Spinal cord (tissue), 10 donors: ENCODE data around the gene DPP7. TPM values are rescaled to one million over a fixed set of nuclear protein-coding genes. Genes with fewer than 3 reads are reported as not detected.

Experiments
- DNase-seq, 6 donors: peaks; one replicate each; pipeline versions ENCODE4 v3.0.0 to v3.0.0-alpha.2; 2013 to 2015; ENCODE audit warnings: low spot score in 6 of 6, low read depth in 4 of 6
- H3K27ac ChIP-seq: one replicate; pipeline ENCODE4 v1.5.1; 2013; ENCODE audit warnings: low read depth, low read length, control low read depth
- H3K27me3 ChIP-seq: one replicate; pipeline ENCODE4 v1.6.1; 2013; ENCODE audit warnings: low read length; ENCODE audit not compliant: control insufficient read depth, insufficient read depth
- H3K36me3 ChIP-seq: one replicate; pipeline ENCODE4 v1.6.1; 2013; ENCODE audit warnings: low read length; ENCODE audit not compliant: control insufficient read depth, insufficient read depth
- H3K4me1 ChIP-seq: one replicate; pipeline ENCODE4 v1.6.1; 2013; ENCODE audit warnings: low read length; ENCODE audit not compliant: control insufficient read depth, insufficient read depth
- H3K4me3 ChIP-seq: one replicate; pipeline ENCODE4 v1.5.1; 2013; ENCODE audit warnings: low read depth, low read length, control low read depth
- H3K9me3 ChIP-seq: one replicate; pipeline ENCODE4 v1.6.1; 2013; ENCODE audit warnings: low read length; ENCODE audit not compliant: control insufficient read depth, insufficient read depth
- WGBS: methylation state at CpG from one replicate; pipeline ENCODE4 v1.1.5; 2013; ENCODE audit warnings: missing lambda C conversion rate; ENCODE audit not compliant: insufficient coverage; 5-methylcytosine and 5-hydroxymethylcytosine counted together
- polyA plus RNA-seq, 2 donors: library from polyadenylated mRNA; unstranded; fragments of 120-200 nt; gene quantifications; one replicate each; pipeline ENCODE4 v1.2.1, GENCODE V29; 2013; ENCODE audit not compliant: insufficient read length in 2 of 2
- total RNA-seq, 2 donors: library from RNA; depleted of rRNA in 1 of 2; stranded (reverse); fragments of 120-200 nt in 1 of 2; fragments of >200 nt in 1 of 2; gene quantifications; one replicate each; pipeline versions ENCODE4 v1.2.3 to v1.2.4, GENCODE V29; 2013 to 2014
- donor health status: healthy.

The DPP7 gene
- total and polyA plus RNA-seq, 4 donors: 29.8 to 144 (median 114) TPM

DNA sequence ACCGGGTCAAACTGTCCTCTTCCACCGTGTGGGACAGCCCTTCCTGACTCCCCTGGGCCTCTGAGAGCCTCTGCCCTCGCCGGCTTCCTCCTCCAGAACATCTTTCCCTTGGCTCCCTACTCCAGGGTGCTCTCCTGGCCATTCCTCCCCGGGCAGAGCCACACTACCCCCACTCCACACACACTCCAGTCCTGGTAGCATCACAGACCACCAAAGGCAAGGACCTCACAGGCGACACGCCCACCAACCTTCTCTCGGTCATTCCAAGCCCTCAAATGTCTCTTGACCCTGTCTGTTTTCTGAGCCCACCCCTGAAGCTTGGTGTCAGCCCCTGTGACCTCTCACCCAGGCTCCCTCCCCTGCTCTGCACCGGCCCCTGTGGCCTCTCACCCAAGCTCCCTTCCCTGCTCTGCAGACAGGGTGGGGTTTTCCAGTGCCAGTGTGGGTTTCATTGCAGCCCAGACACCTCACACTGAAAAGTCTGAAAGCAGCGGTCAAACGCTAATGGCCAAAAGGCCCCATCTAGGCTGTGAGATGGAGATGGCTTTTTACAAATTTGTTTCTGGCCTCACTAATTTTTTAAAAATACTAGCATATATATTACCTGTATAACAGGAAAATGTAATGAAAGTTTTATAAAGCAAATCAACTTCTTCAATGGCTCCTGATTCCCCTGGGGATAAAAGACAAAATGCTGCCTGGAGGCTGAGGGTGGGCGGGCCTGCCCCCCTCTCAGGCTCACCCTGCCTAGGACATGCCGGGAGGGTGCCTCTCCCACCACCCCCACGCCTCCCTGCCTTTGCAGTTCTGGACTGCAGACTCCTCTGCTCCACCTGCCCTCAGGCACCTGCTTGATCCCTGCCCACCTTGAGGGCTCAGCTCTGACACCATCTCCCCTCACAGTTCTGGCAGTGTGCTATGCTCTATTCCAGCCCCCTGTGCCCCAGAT lies 44.8 kb upstream of the DPP7 start:
- DNase-seq: no peak
- Histone ChIP-seq H3K4me3 (no peak overlapping the region), H3K27ac (no peak overlapping the region), H3K9me3 (no peaks in the 10 kb centered on the region), H3K4me1 (peaks cover 14% of the 10 kb centered on the region), H3K27me3 (peaks cover 77% of the 10 kb centered on the region), H3K36me3 (peaks cover 83% of the 10 kb centered on the region)
- 43% methylated on average over 12 of the region's 14 CpGs for WGBS

- WGBS: 61% methylated on average over 3 of the region's 4 CpGs
- no peak for DNase-seq
- Histone ChIP-seq H3K36me3 (peaks cover 78% of the 10 kb centered on the region), H3K9me3 (no peaks in the 10 kb centered on the region), H3K27ac (no peak overlapping the region), H3K4me1 (peaks cover 14% of the 10 kb centered on the region), H3K27me3 (peaks cover 69% of the 10 kb centered on the region), H3K4me3 (no peak overlapping the region)
Observed at GRCh38 chr9:137158625-137159024, 44.1 kb upstream of the DPP7 start.

DNA sequence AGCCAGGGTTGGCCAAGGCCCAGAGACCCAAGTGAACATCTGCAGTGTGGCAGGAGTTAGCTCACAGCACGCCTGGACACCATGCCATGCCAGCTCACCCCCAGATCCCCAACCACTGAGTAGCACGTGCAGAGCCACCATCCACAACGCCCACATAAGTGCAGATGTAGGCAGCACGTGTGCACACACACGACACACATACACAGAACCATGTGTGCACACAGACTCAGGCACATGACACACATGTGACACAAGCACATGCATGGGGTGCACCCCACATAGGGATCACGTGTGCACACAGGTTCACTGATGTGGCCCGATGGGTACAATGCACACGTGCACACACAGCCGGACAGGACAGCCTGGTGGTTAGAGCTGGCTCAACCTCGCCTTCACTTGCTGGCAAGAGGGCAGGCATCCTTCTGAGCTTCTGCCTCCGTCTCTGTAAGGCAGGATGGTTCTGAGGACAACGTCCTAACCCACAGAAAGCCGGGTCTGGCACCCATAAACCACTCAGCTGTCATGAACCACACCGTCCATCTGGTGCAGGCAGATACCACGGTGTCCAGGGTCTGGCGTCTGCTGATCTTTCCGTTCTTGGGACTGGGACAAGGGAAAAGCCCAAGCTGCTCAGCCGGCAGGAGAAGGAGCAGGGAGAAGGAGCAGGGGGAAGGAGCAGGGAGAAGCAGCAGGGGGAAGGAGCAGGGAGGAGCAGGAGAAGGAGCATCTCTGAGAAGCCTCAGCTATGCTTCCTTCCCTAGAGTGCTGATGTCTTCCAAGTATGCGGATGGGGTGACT lies 43.3 kb upstream of the DPP7 start:
- Histone ChIP-seq H3K4me1 (peaks cover 14% of the 10 kb centered on the region), H3K36me3 (peaks cover 79% of the 10 kb centered on the region), H3K27me3 (peaks cover 62% of the 10 kb centered on the region), H3K27ac (no peak overlapping the region), H3K9me3 (no peaks in the 10 kb centered on the region), H3K4me3 (no peak overlapping the region)
- DNase-seq: no peak
- 69% methylated on average over 18 of the region's 19 CpGs for WGBS

- DNase-seq: peak in 1 of 6 donors; percentile 29
- peaks cover 80% of the 10 kb centered on the region for H3K36me3 ChIP-seq
- H3K27me3 ChIP-seq: peaks cover 53% of the 10 kb centered on the region
- H3K9me3 ChIP-seq: no peaks in the 10 kb centered on the region
- H3K27ac ChIP-seq: no peak overlapping the region
- H3K4me3 ChIP-seq: no peak overlapping the region
- peaks cover 9% of the 10 kb centered on the region for H3K4me1 ChIP-seq
- 9% methylated on average over 61 of the region's 65 CpGs for WGBS
Observed at GRCh38 chr9:137156567-137157375, 42.2 kb upstream of the DPP7 start.

DNA sequence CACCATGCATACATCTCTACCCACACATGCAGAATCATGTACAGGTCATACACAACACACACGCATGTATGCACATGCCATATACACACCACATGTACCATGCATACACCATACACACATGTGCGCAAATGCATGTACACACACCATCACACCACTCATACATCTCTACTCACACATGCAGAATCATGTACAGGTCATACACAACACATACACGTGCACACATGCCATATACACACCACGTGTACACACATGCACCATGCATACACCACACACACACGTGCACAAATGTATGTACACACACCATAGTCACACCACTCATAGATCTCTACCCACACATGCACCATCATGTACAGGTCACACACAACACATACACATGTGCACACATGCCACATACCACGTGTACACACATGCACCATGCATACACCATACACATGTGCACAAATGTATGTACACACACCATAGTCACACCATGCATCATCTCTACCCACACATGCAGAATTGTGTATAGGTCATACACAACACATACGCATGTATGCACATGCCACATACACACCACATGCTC lies 38.4 kb upstream of the DPP7 start:
- H3K9me3 ChIP-seq: no peaks in the 10 kb centered on the region
- H3K27me3 ChIP-seq: peaks cover 26% of the 10 kb centered on the region
- no peak overlapping the region for H3K4me3 ChIP-seq
- H3K27ac ChIP-seq: no peak overlapping the region
- peaks cover 9% of the 10 kb centered on the region for H3K4me1 ChIP-seq
- DNase-seq: no peak
- peaks cover 79% of the 10 kb centered on the region for H3K36me3 ChIP-seq
- WGBS: 84% methylated on average over 7 of the region's 7 CpGs

GRCh38 chr9:137150617-137151457 lies 36.3 kb upstream of the DPP7 start:
- Histone ChIP-seq H3K36me3 (peaks cover 79% of the 10 kb centered on the region), H3K9me3 (no peaks in the 10 kb centered on the region), H3K27ac (no peak overlapping the region), H3K27me3 (peaks cover 10% of the 10 kb centered on the region), H3K4me1 (no peaks in the 10 kb centered on the region), H3K4me3 (no peak overlapping the region)
- DNase-seq: no peak
- WGBS: 29% methylated on average over 26 of the region's 34 CpGs

GRCh38 chr9:137149942-137150616 lies 35.5 kb upstream of the DPP7 start:
- no peak for DNase-seq
- H3K9me3 ChIP-seq: no peaks in the 10 kb centered on the region
- 46% methylated on average over 14 of the region's 20 CpGs for WGBS
- H3K4me3 ChIP-seq: no peak overlapping the region
- peaks cover 78% of the 10 kb centered on the region for H3K36me3 ChIP-seq
- peaks cover 2% of the 10 kb centered on the region for H3K27me3 ChIP-seq
- no peak overlapping the region for H3K27ac ChIP-seq
- no peaks in the 10 kb centered on the region for H3K4me1 ChIP-seq

GRCh38 chr9:137149363-137149762 lies 34.8 kb upstream of the DPP7 start:
- H3K4me1 ChIP-seq: no peaks in the 10 kb centered on the region
- no peak for DNase-seq
- H3K36me3 ChIP-seq: peaks cover 74% of the 10 kb centered on the region
- peaks cover 2% of the 10 kb centered on the region for H3K27me3 ChIP-seq
- no peaks in the 10 kb centered on the region for H3K9me3 ChIP-seq
- no peak overlapping the region for H3K4me3 ChIP-seq
- WGBS: 75% methylated on average over 5 of the region's 5 CpGs
- no peak overlapping the region for H3K27ac ChIP-seq
